Panc1 (cell line): ENCODE data around the gene MORN1.

ENCODE experiments used
- CTCF ChIP-seq: fragments of 450-650 bp; IDR thresholded peaks from 2 replicates; pipeline ENCODE4 v1.5.1; 2017; ENCODE audit warnings: mild to moderate bottlenecking
- POLR2AphosphoS5 ChIP-seq: IDR thresholded peaks from 2 replicates; pipeline ENCODE4 v1.6.1; 2012; ENCODE audit warnings: mild to moderate bottlenecking, low read depth, low read length, moderate library complexity
- REST ChIP-seq, 2 experiments: IDR thresholded peaks; 2 replicates each; pipeline ENCODE4 v1.6.1; 2011 to 2012; ENCODE audit warnings: low read depth in 2 of 2, control low read depth in 1 of 2, low read length in 1 of 2, mild to moderate bottlenecking in 1 of 2, moderate library complexity in 1 of 2; ENCODE audit not compliant: insufficient read depth in 1 of 2
- SIN3A ChIP-seq: IDR thresholded peaks from 2 replicates; pipeline ENCODE4 v1.6.1; 2012; ENCODE audit warnings: low read depth, mild to moderate bottlenecking, low read length, moderate library complexity, borderline replicate concordance; ENCODE audit not compliant: insufficient read depth

DNA sequence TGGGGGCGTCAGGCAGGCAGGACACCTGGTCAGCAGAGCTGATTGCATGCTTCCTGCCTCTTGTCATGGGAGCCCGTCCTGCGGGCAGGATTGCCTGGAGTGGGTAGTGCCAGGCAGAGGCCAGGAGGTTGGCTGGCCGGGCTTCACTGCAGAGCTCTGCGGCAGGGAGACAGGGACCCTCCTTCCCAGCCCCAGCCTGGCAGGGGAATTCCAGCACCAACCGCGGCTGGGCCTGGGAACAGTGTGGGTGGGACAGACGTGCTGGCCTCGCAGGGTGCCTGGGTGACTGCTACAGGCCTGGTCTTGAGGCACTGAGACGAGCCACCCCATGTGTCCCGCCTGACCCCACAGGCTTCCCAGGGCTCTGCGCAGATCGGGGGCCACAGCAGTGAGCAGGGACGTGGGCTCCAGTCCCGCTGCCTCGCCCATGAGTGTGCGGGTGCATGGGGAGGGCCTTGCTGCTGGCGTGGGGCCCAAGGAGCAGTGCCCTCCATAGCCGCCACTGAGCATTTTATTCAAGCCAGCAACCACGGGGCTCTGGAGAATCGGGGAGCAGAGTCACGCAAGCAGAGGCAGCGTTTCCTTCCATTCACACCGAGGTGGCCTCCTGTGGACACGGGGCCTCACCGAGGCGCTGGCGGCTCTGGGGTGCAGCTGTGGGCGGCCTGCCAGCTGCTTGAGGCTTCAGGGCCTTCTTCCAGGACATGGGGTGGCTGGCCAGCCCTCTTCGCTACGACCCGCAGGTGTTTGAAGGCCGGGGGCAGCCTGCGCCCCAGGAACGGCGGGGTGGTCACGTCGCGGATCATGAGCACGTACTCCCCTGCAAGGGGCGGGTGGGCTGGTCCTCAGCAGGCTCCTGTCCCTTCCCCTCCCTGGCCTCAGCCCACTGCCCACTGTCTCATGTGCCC lies 70.3 kb downstream of the MORN1 start:
- TF ChIP-seq SIN3A (no peak), CTCF (no peak), REST (IDR thresholded peaks at IDR 0.05; ENCODE audit: insufficient read depth in 1 of 2, low read depth in 2 of 2, low read length in 1 of 2) (no peak), POLR2AphosphoS5 (no peak)
